Right atrium auricular region (tissue), 2 donors: ENCODE results near the gene RAB3IL1. TPM values are rescaled to one million over a fixed set of nuclear protein-coding genes. Genes with fewer than 3 reads are reported as not detected.

Experiments used
- DNase-seq: peaks from one replicate; pipeline ENCODE4 v3.0.0-alpha.2; 2019; ENCODE audit warnings: low spot score
- H3K27ac ChIP-seq, 2 donors: fragments of 200-600 bp; sonication (generic); 1 replicate in 1 of 2; 2 replicates in 1 of 2; pipeline ENCODE4 v1.5.1; 2016 to 2019
- H3K27me3 ChIP-seq, 2 donors: fragments of 200-600 bp; sonication (generic); one replicate each; pipeline versions ENCODE4 v1.5.1 to v1.6.0; 2017 to 2019
- H3K36me3 ChIP-seq: fragments of 200-600 bp; sonication (generic); one replicate; pipeline ENCODE4 v1.5.1; 2016
- H3K4me1 ChIP-seq, 2 donors: fragments of 200-600 bp; sonication (generic); one replicate each; pipeline versions ENCODE4 v1.5.1 to v1.6.0; 2017 to 2019
- H3K4me3 ChIP-seq, 2 donors: fragments of 200-600 bp; sonication (generic); 1 replicate in 1 of 2; 2 replicates in 1 of 2; pipeline ENCODE4 v1.5.1; 2017 to 2019; ENCODE audit warnings: mild to moderate bottlenecking in 1 of 2, moderate library complexity in 1 of 2
- H3K9me3 ChIP-seq, 2 donors: fragments of 200-600 bp; sonication (generic); one replicate each; pipeline ENCODE4 v1.5.1; 2019
- total RNA-seq, 2 donors: library from RNA; depleted of rRNA; stranded (reverse); fragments of >200 nt; gene quantifications; one replicate each; pipeline ENCODE4 v1.1.0, GENCODE V29; 2016
- TF ChIP-seq, protein P1 (sequence below), 2 donors: fragments of 200-600 bp; sonication (generic); IDR thresholded peaks; one replicate each; pipeline ENCODE4 v1.5.1; 2019; ENCODE audit warnings: antibody characterized with exemption in 2 of 2

RAB3IL1 gene
- total RNA-seq, 2 donors from 2014 or later = 4.3 to 16.8 TPM

DNA sequence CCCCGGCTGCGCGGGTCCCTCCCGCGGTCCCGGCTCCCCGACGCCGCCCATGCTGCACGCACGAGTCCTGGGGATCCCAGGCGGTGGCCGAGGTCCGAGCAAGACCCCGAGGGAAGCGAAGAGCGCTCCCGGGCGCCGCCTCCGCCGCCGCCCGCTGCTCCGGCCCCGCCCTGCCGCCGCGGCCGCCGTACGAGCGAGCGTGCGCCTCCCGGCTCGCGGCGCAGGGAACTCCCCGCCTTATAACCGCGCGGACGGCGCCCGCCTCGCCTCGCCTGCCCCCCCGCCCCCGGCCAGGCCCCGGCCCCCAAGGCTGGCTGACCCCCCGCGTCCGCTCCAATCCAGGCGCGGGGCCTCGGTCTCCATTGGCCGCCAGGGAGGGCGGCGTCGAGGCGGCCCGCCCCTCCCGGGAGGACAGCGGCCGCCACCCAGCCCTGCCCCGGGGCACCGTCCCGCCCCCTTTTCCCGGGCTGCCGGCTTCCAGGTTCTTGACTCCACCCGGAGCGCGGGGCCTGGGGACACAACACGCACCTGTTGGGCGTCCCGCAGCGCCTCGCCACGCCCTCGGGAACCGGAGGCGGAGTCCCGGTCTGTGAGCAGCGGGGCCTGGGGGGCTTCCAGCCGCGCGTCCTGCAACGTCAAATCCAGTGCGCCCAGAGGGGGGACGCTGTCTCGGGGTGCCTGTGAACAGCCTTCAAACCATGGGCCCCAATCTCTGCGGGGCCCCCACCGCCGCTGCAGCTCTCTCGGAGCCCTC is 25.9 kb downstream of the RAB3IL1 start, which contains the start of gene FADS3:
Gene FADS3, minus strand, starts transcription at position 215 of the 754 bp plus-strand sequence. Its CDS starts 164 bp downstream, at position 51.
- H3K4me1 ChIP-seq = peaks cover 0 to 49% of the 10 kb centered on the region in 2 donors

DNA sequence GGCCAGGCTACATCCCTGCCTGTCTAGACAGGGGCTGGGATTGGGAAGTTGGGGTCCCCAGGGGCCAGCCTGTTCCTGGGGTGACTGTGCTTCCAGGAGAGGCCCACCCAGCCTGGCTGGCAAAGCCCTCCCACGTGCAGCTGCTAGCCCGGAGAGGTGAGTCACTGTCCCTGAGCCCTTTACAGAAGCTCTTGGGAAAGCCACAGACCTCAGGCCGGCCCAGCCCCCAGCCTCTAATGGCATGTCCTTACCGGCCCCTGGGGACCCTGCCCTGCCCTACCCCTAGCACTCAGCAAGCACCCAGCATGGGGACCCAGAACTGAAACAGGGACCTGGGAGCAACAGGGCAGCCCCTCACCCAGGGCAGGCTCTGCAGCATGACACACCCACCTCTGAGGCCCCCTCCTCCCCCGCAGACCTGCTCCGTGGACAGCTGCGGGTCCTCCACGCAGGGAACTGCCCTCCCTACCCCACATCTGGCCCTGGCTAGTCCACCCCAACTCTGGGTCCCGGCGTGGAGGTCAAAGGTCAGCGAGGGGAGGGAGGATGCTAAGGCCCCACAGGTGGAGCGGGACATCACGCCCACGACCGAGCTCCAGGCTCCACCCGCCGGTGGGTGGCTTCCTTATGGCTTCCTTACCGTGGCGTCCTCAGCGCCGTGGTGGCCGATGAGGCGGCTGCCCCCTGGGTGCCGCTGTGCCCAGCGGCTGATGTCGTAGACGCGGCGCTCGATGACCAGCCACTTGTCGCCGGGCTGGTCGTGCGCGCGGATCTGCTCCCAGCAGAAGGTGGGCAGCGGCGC is 26.6 kb downstream of the RAB3IL1 start:
- Histone ChIP-seq H3K27ac (peak overlapping the region; percentile 94 to 96), H3K4me3 (peak overlapping the region; percentile 81 to 91), H3K27me3 (no peaks in the 10 kb centered on the region), H3K9me3 (no peaks in the 10 kb centered on the region), H3K4me1 (peaks cover 0 to 55% of the 10 kb centered on the region in 2 donors), H3K36me3 (no peaks in the 10 kb centered on the region)
- DNase-seq = peak; percentile 89
- TF ChIP-seq, protein P1, sequence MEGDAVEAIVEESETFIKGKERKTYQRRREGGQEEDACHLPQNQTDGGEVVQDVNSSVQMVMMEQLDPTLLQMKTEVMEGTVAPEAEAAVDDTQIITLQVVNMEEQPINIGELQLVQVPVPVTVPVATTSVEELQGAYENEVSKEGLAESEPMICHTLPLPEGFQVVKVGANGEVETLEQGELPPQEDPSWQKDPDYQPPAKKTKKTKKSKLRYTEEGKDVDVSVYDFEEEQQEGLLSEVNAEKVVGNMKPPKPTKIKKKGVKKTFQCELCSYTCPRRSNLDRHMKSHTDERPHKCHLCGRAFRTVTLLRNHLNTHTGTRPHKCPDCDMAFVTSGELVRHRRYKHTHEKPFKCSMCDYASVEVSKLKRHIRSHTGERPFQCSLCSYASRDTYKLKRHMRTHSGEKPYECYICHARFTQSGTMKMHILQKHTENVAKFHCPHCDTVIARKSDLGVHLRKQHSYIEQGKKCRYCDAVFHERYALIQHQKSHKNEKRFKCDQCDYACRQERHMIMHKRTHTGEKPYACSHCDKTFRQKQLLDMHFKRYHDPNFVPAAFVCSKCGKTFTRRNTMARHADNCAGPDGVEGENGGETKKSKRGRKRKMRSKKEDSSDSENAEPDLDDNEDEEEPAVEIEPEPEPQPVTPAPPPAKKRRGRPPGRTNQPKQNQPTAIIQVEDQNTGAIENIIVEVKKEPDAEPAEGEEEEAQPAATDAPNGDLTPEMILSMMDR (IDR thresholded peaks at IDR 0.05) = no peak

More for the DNA sequence above, 25.9 kb downstream of the RAB3IL1 start, which contains the start of gene FADS3:
- Histone ChIP-seq H3K36me3 (no peaks in the 10 kb centered on the region), H3K27ac (peak within 1 kb of the TSS; percentile 94 to 96), H3K9me3 (no peaks in the 10 kb centered on the region), H3K27me3 (no peaks in the 10 kb centered on the region), H3K4me3 (peak within 1 kb of the TSS; percentile 81 to 91)
- DNase-seq = peak; percentile 92
- TF ChIP-seq, protein P1 (IDR thresholded peaks at IDR 0.05) = no peak

DNA sequence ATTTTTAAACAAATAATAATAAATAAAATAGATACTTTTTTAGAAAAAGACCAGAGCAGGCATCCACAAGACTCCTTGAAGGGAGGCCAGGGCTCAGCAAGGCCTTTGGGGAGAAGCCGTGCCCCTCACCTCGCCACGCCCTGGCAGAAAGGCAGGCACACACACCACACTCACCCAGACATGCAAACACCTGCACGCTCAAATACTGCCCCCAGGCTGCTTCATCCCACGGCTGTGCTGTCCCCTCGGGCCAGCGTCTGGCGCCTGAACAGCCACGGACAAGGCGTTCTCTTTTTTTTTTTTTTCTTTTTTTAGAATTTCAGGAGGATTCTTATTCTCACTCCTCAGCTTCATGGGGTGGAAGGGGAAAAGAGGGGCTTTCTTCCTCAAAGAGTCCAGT is 27.5 kb downstream of the RAB3IL1 start:
- H3K36me3 ChIP-seq = no peaks in the 10 kb centered on the region
- no peaks in the 10 kb centered on the region for H3K27me3 ChIP-seq
- DNase-seq = no peak
- no peaks in the 10 kb centered on the region for H3K9me3 ChIP-seq
- H3K4me3 ChIP-seq = peak overlapping the region; percentile 81 to 91
- TF ChIP-seq, protein P1 (IDR thresholded peaks at IDR 0.05) = peak in 1 of 2 donors; percentile 31
- peak overlapping the region; percentile 94 to 96 for H3K27ac ChIP-seq
- H3K4me1 ChIP-seq = peaks cover 0 to 64% of the 10 kb centered on the region in 2 donors

DNA sequence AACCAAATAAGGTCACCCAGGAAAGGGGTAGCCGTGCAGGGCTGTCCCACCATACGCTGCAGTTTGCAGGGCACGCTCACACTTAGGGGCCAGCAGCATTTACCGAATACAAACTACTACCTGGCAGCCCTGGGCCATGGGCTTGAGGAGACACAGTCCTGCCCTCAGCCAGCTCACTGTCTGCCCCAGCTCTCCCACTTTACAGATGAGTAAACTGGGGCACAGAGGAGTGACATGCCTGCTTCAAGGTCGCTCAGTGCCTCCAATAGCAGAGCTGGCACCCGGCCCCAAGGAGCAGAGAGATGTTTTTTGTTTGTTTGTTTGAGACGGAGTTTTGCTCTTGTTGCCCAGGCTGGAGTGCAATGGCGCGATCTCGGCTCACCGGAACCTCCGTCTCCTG is 28.8 kb downstream of the RAB3IL1 start:
- H3K9me3 ChIP-seq = no peaks in the 10 kb centered on the region
- H3K4me3 ChIP-seq = no peak overlapping the region
- peak overlapping the region; percentile 94 to 96 for H3K27ac ChIP-seq
- H3K4me1 ChIP-seq = peaks cover 0 to 77% of the 10 kb centered on the region in 2 donors
- no peaks in the 10 kb centered on the region for H3K27me3 ChIP-seq
- TF ChIP-seq, protein P1 (IDR thresholded peaks at IDR 0.05) = no peak
- peaks cover 4% of the 10 kb centered on the region for H3K36me3 ChIP-seq
- DNase-seq = no peak

DNA sequence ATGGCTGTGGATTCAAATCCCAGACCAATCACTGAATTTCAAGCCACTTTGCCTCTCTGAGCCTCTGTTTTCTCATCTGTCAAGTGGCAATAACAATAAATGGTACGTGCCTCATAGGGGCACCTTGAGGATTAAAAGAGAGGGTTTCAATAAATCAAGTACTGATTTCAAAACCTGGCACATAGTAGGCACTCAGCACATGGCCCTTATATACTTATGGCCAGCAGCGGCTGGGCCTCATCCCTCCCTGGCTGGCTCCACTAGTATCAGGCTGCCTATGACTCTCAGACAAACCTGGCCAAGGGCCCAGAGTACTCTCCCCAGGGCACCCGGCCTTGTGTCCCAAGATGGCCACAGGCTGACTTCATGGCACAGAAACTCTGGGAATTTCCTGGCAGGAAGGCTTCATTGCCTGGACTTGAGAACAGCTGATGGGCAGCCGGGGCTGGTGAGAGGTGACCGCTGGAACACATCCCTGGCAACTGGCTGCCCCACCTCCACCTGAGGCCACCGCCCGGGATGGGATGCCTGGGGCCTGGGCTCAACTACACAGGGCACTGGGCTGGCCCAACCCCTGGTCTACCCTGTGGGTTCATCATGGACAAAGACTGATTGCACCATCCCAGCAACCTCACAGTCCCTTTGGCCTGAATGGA is 29.4 kb downstream of the RAB3IL1 start:
- Histone ChIP-seq H3K4me3 (no peak overlapping the region), H3K4me1 (peaks cover 0 to 79% of the 10 kb centered on the region in 2 donors), H3K27ac (peak overlapping the region; percentile 94 to 96), H3K9me3 (no peaks in the 10 kb centered on the region), H3K27me3 (no peaks in the 10 kb centered on the region), H3K36me3 (peaks cover 4% of the 10 kb centered on the region)
- TF ChIP-seq, protein P1 (IDR thresholded peaks at IDR 0.05) = no peak
- peak; percentile 94 for DNase-seq
